Stimulated activated naive CD8-positive, alpha-beta T cell treated with anti-CD3 and anti-CD28 coated beads, Interleukin-15, amount 100 ng/mL, for 72 hours (primary cell): Measurements from ENCODE around the gene KCNF1.

Source experiments
- ATAC-seq: fragments of 150-1000 bp; cut with Tn5 transposase; 2 replicates; pipeline ENCODE4 v1.10.0; 2021; ENCODE audit warnings: mild to moderate bottlenecking, moderate library complexity
- DNase-seq, 2 donors: peaks; one replicate each; pipeline ENCODE4 v3.0.0; 2021 to 2022
- H3K27ac Mint-ChIP-seq, 2 donors: one replicate each; pipeline ENCODE4 v1.8.0; 2022; ENCODE audit warnings: mild to moderate bottlenecking in 2 of 2, mixed read lengths in 2 of 2, moderate library complexity in 2 of 2
- H3K27me3 Mint-ChIP-seq: one replicate; pipeline ENCODE4 v1.8.0; 2022; ENCODE audit warnings: mixed read lengths
- H3K4me1 Mint-ChIP-seq: one replicate; pipeline ENCODE4 v1.8.0; 2022; ENCODE audit warnings: mild to moderate bottlenecking, mixed read lengths
- H3K4me3 Mint-ChIP-seq, 2 donors: one replicate each; pipeline ENCODE4 v1.8.0; 2022; ENCODE audit warnings: mild to moderate bottlenecking in 2 of 2, mixed read lengths in 2 of 2, moderate library complexity in 1 of 2
- H3K9me3 Mint-ChIP-seq, 2 donors: one replicate each; pipeline ENCODE4 v1.8.0; 2022; ENCODE audit warnings: mixed read lengths in 2 of 2

Gene KCNF1

GRCh38 chr2:10891390-10891789 lies 20.3 kb upstream of the KCNF1 start:
- ATAC-seq: no peak
- Mint-ChIP-seq H3K27ac (no peak overlapping the region), H3K27me3 (peaks cover 31% of the 10 kb centered on the region), H3K9me3 (no peaks in the 10 kb centered on the region), H3K4me1 (no peaks in the 10 kb centered on the region), H3K4me3 (no peak overlapping the region)
- DNase-seq: no peak

GRCh38 chr2:10891848-10892247 lies 19.9 kb upstream of the KCNF1 start:
- DNase-seq: no peak
- no peak for ATAC-seq
- H3K27ac Mint-ChIP-seq: no peak overlapping the region
- no peaks in the 10 kb centered on the region for H3K4me1 Mint-ChIP-seq
- no peaks in the 10 kb centered on the region for H3K9me3 Mint-ChIP-seq
- H3K4me3 Mint-ChIP-seq: no peak overlapping the region
- peaks cover 34% of the 10 kb centered on the region for H3K27me3 Mint-ChIP-seq

GRCh38 chr2:10892316-10892715 lies 19.4 kb upstream of the KCNF1 start:
- no peaks in the 10 kb centered on the region for H3K9me3 Mint-ChIP-seq
- no peak for ATAC-seq
- no peak overlapping the region for H3K27ac Mint-ChIP-seq
- peaks cover 38% of the 10 kb centered on the region for H3K27me3 Mint-ChIP-seq
- no peak overlapping the region for H3K4me3 Mint-ChIP-seq
- DNase-seq: no peak
- no peaks in the 10 kb centered on the region for H3K4me1 Mint-ChIP-seq

GRCh38 chr2:10892796-10893350 lies 18.9 kb upstream of the KCNF1 start:
- H3K4me1 Mint-ChIP-seq: no peaks in the 10 kb centered on the region
- H3K27me3 Mint-ChIP-seq: peaks cover 38% of the 10 kb centered on the region
- no peaks in the 10 kb centered on the region for H3K9me3 Mint-ChIP-seq
- no peak overlapping the region for H3K4me3 Mint-ChIP-seq
- ATAC-seq (no peak), DNase-seq (no peak)
- H3K27ac Mint-ChIP-seq: no peak overlapping the region

- H3K27ac Mint-ChIP-seq: no peak overlapping the region
- peaks cover 31% of the 10 kb centered on the region for H3K27me3 Mint-ChIP-seq
- no peak for ATAC-seq
Observed at GRCh38 chr2:10894264-10894935, 17.3 kb upstream of the KCNF1 start.

GRCh38 chr2:10895231-10895630 lies 16.5 kb upstream of the KCNF1 start:
- Mint-ChIP-seq H3K27me3 (peaks cover 31% of the 10 kb centered on the region), H3K27ac (peak overlapping the region in 1 of 2 donors; percentile 66), H3K4me1 (no peaks in the 10 kb centered on the region), H3K9me3 (no peaks in the 10 kb centered on the region), H3K4me3 (no peak overlapping the region)
- no peak for DNase-seq
- no peak for ATAC-seq

More at GRCh38 chr2:10894264-10894935, 17.3 kb upstream of the KCNF1 start:
- H3K4me1 Mint-ChIP-seq: no peaks in the 10 kb centered on the region
- no peak overlapping the region for H3K4me3 Mint-ChIP-seq
- DNase-seq: no peak
- H3K9me3 Mint-ChIP-seq: no peaks in the 10 kb centered on the region

- no peak for ATAC-seq
- no peak overlapping the region for H3K27ac Mint-ChIP-seq
- no peak overlapping the region for H3K4me3 Mint-ChIP-seq
- peaks cover 35% of the 10 kb centered on the region for H3K27me3 Mint-ChIP-seq
- no peaks in the 10 kb centered on the region for H3K4me1 Mint-ChIP-seq
- DNase-seq: no peak
- no peaks in the 10 kb centered on the region for H3K9me3 Mint-ChIP-seq
Observed at GRCh38 chr2:10897956-10898355, 13.8 kb upstream of the KCNF1 start.

- Mint-ChIP-seq H3K4me1 (no peaks in the 10 kb centered on the region), H3K9me3 (no peaks in the 10 kb centered on the region), H3K4me3 (no peak overlapping the region), H3K27ac (no peak overlapping the region), H3K27me3 (peaks cover 19% of the 10 kb centered on the region)
- no peak for DNase-seq
- ATAC-seq: no peak
Observed at GRCh38 chr2:10900216-10901109, 11.3 kb upstream of the KCNF1 start.

- Mint-ChIP-seq H3K9me3 (no peaks in the 10 kb centered on the region), H3K4me3 (no peak overlapping the region), H3K27me3 (peaks cover 19% of the 10 kb centered on the region), H3K4me1 (no peaks in the 10 kb centered on the region), H3K27ac (no peak overlapping the region)
- no peak for ATAC-seq
- DNase-seq: no peak
Observed at GRCh38 chr2:10901160-10901939, 10.4 kb upstream of the KCNF1 start.

GRCh38 chr2:10903861-10904210 lies 7.9 kb upstream of the KCNF1 start:
- Mint-ChIP-seq H3K9me3 (no peaks in the 10 kb centered on the region), H3K4me3 (no peak overlapping the region), H3K27me3 (peaks cover 12% of the 10 kb centered on the region), H3K27ac (no peak overlapping the region), H3K4me1 (no peaks in the 10 kb centered on the region)
- ATAC-seq (no peak), DNase-seq (no peak)

GRCh38 chr2:10904455-10904854 lies 7.3 kb upstream of the KCNF1 start:
- DNase-seq (no peak), ATAC-seq (no peak)
- H3K4me1 Mint-ChIP-seq: no peaks in the 10 kb centered on the region
- H3K27ac Mint-ChIP-seq: no peak overlapping the region
- H3K4me3 Mint-ChIP-seq: no peak overlapping the region
- peaks cover 15% of the 10 kb centered on the region for H3K27me3 Mint-ChIP-seq
- no peaks in the 10 kb centered on the region for H3K9me3 Mint-ChIP-seq

- Mint-ChIP-seq H3K27me3 (peaks cover 23% of the 10 kb centered on the region), H3K27ac (no peak overlapping the region), H3K9me3 (no peaks in the 10 kb centered on the region), H3K4me3 (no peak overlapping the region), H3K4me1 (no peaks in the 10 kb centered on the region)
- no peak for DNase-seq
- no peak for ATAC-seq
Observed at GRCh38 chr2:10905006-10905861, 6.5 kb upstream of the KCNF1 start.

- H3K9me3 Mint-ChIP-seq: no peaks in the 10 kb centered on the region
- ATAC-seq: no peak
- H3K4me1 Mint-ChIP-seq: no peaks in the 10 kb centered on the region
- H3K27me3 Mint-ChIP-seq: peaks cover 23% of the 10 kb centered on the region
- H3K4me3 Mint-ChIP-seq: no peak overlapping the region
- no peak overlapping the region for H3K27ac Mint-ChIP-seq
- DNase-seq: no peak
Observed at GRCh38 chr2:10905862-10906143, 5.9 kb upstream of the KCNF1 start.

GRCh38 chr2:10906926-10907625 lies 4.7 kb upstream of the KCNF1 start:
- H3K27ac Mint-ChIP-seq: no peak overlapping the region
- H3K4me3 Mint-ChIP-seq: no peak overlapping the region
- peaks cover 27% of the 10 kb centered on the region for H3K27me3 Mint-ChIP-seq
- H3K9me3 Mint-ChIP-seq: no peaks in the 10 kb centered on the region
- ATAC-seq (peak; percentile 31), DNase-seq (no peak)
- H3K4me1 Mint-ChIP-seq: no peaks in the 10 kb centered on the region
